Measurements from ENCODE around the gene RGL4. TPM values are rescaled to one million over a fixed set of nuclear protein-coding genes. Genes with fewer than 3 reads are reported as not detected.

The RGL4 gene
- total and polyA plus RNA-seq, 2 donors (not counting 1 experiment from before 2014, with no cell fraction given) = 0.81 to 2.7 TPM

DNA sequence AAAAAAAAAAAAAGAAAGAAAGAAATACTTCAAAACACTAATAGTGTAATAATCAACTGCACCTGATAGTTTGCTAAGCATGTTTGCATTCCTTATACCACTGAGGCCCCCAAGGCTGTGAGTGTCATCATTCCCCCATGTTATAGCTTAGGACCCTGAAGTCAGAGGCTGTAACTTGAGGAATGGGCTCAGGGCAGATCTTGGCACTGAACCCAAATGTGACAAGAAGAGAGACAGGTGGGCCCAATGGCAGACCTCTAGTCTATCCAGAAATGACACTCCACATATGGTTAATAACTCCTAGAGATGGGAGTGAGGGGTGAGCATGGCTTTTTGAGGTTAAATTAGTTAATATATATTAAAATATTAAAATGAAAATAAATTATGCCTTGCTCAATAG is 46.9 kb downstream of the RGL4 start:
- no peak for TF ChIP-seq EZH2 (IDR thresholded peaks at IDR 0.05; ENCODE audit: borderline replicate concordance, insufficient read depth, low read depth, low read length, poor library complexity, severe bottlenecking)
- TF ChIP-seq, protein P1, sequence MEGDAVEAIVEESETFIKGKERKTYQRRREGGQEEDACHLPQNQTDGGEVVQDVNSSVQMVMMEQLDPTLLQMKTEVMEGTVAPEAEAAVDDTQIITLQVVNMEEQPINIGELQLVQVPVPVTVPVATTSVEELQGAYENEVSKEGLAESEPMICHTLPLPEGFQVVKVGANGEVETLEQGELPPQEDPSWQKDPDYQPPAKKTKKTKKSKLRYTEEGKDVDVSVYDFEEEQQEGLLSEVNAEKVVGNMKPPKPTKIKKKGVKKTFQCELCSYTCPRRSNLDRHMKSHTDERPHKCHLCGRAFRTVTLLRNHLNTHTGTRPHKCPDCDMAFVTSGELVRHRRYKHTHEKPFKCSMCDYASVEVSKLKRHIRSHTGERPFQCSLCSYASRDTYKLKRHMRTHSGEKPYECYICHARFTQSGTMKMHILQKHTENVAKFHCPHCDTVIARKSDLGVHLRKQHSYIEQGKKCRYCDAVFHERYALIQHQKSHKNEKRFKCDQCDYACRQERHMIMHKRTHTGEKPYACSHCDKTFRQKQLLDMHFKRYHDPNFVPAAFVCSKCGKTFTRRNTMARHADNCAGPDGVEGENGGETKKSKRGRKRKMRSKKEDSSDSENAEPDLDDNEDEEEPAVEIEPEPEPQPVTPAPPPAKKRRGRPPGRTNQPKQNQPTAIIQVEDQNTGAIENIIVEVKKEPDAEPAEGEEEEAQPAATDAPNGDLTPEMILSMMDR (IDR thresholded peaks at IDR 0.05) = no peak
- Histone ChIP-seq H2AFZ (ENCODE audit: insufficient read depth, low read depth, low read length, poor library complexity, severe bottlenecking) (no peak overlapping the region), H3K36me3 (replicated peaks in 1 of 2; ENCODE audit: control extremely low read depth in 1 of 2, control insufficient read depth in 1 of 2, extremely low read depth in 1 of 2, insufficient read depth in 2 of 2, low read length in 1 of 2) (peaks cover 0 to 4% of the 10 kb centered on the region in 2 experiments), H3K4me3 (ENCODE audit: control extremely low read depth in 1 of 5, extremely low read depth in 1 of 5, insufficient read depth in 1 of 5, low read depth in 2 of 5, low read length in 4 of 5) (no peak overlapping the region), H3K9me3 (ENCODE audit: control extremely low read depth in 1 of 3, control insufficient read depth in 2 of 3, insufficient read depth in 1 of 3, low read length in 2 of 3) (no peaks in the 10 kb centered on the region), H3K27me3 (replicated peaks in 1 of 4; ENCODE audit: control extremely low read depth in 1 of 4, control insufficient read depth in 3 of 4, insufficient read depth in 4 of 4, low read length in 3 of 4) (no peaks in the 10 kb centered on the region), H3K4me2 (replicated peaks; ENCODE audit: low read depth, low read length, poor library complexity, severe bottlenecking) (no peak overlapping the region), H4K20me1 (ENCODE audit: control insufficient read depth, insufficient read depth, low read length, poor library complexity, severe bottlenecking) (no peaks in the 10 kb centered on the region), H3K9ac (ENCODE audit: low read length) (no peak overlapping the region), H3K27ac (ENCODE audit: low read length in 2 of 2) (no peak overlapping the region), H3K79me2 (ENCODE audit: control insufficient read depth, insufficient read depth, low read length) (no peaks in the 10 kb centered on the region), H3K4me1 (ENCODE audit: control insufficient read depth in 2 of 2, insufficient read depth in 2 of 2, low read length in 2 of 2) (no peaks in the 10 kb centered on the region)
- no peak for DNase-seq
- Mint-ChIP-seq H3K27me3 (no peaks in the 10 kb centered on the region), H3K4me1 (no peaks in the 10 kb centered on the region), H3K27ac (no peak overlapping the region), H3K4me3 (no peak overlapping the region), H3K9me3 (ENCODE audit: insufficient read depth) (no peaks in the 10 kb centered on the region)
- intact Hi-C loops (cut with micrococcal nuclease) = no loop called here
- no peak for ATAC-seq (ENCODE audit: low read depth)
- ChIA-PET POLR2A (interaction anchor here (0.6 to 0.7 kb wide), 2 partner anchors 25 to 69 kb away, joined by 3 to 9 read pairs; no protein-coding TSS in a partner anchor), CTCF (interaction anchor here (0.7 to 6.7 kb wide), 9 partner anchors 11 to 431 kb away, joined by 3 to 60 read pairs (median 4); partner anchors contain the start of genes MMP11 and VPREB3)

DNA sequence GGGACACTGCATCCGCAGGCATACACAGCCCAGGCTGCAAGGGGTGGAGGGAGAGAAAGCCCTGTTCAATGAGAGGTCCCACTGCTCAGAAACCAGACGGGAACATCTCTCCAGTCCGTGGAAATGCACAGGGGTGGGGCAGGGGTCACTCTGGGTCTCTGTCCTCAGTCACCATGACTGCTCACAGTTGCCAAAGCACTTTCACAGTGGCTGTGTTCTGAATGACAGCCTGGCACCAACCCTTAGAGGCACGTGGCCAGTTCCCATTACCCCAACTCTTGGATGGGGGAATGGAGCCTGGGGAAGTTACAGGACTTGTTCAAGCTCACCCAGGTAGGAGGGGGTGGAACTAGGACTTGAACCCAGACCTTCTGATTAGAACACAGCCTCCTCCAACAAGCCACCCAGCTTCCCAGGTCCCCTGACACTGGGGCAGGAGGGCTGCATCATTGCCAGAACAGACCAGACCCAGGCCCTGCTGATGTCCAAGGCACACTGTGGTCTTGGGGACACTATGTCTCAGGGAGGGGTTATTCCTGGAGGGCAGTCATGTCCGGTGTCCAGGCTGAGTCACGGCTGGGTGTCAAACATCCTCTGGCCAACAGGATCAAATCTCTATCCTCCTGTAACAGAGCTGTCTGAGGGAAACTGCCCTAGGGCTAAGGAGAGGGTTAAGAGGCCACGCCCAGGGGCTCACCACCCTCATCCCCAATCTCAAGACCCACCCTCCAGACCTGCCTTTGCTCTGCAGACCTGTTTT is 51.9 kb downstream of the RGL4 start:
- Histone ChIP-seq H3K4me2 (replicated peaks; ENCODE audit: low read depth, low read length, poor library complexity, severe bottlenecking) (no peak overlapping the region), H3K4me3 (ENCODE audit: control extremely low read depth in 1 of 5, extremely low read depth in 1 of 5, insufficient read depth in 1 of 5, low read depth in 2 of 5, low read length in 4 of 5) (no peak overlapping the region), H3K4me1 (ENCODE audit: control insufficient read depth in 2 of 2, insufficient read depth in 2 of 2, low read length in 2 of 2) (no peaks in the 10 kb centered on the region), H3K9me3 (ENCODE audit: control extremely low read depth in 1 of 3, control insufficient read depth in 2 of 3, insufficient read depth in 1 of 3, low read length in 2 of 3) (peaks cover 0 to 13% (median 0%) of the 10 kb centered on the region in 3 donors), H3K27ac (ENCODE audit: low read length in 2 of 2) (no peak overlapping the region), H2AFZ (ENCODE audit: insufficient read depth, low read depth, low read length, poor library complexity, severe bottlenecking) (no peak overlapping the region), H3K27me3 (replicated peaks in 1 of 4; ENCODE audit: control extremely low read depth in 1 of 4, control insufficient read depth in 3 of 4, insufficient read depth in 4 of 4, low read length in 3 of 4) (no peaks in the 10 kb centered on the region), H4K20me1 (ENCODE audit: control insufficient read depth, insufficient read depth, low read length, poor library complexity, severe bottlenecking) (no peaks in the 10 kb centered on the region), H3K79me2 (ENCODE audit: control insufficient read depth, insufficient read depth, low read length) (peaks cover 3% of the 10 kb centered on the region), H3K36me3 (replicated peaks in 1 of 2; ENCODE audit: control extremely low read depth in 1 of 2, control insufficient read depth in 1 of 2, extremely low read depth in 1 of 2, insufficient read depth in 2 of 2, low read length in 1 of 2) (peaks cover 5 to 30% of the 10 kb centered on the region in 2 experiments), H3K9ac (ENCODE audit: low read length) (no peak overlapping the region)
- H3K9me3 Mint-ChIP-seq (ENCODE audit: insufficient read depth) = no peaks in the 10 kb centered on the region
- H3K4me3 Mint-ChIP-seq = no peak overlapping the region
- ATAC-seq (ENCODE audit: low read depth) (no peak), DNase-seq (no peak)
- TF ChIP-seq EZH2 (IDR thresholded peaks at IDR 0.05; ENCODE audit: borderline replicate concordance, insufficient read depth, low read depth, low read length, poor library complexity, severe bottlenecking) = no peak
- TF ChIP-seq, protein P1 (IDR thresholded peaks at IDR 0.05) = no peak
- CTCF ChIA-PET = interaction anchor here (1.3 kb wide), 1 partner anchor 104 kb away, joined by 3 read pairs; no protein-coding TSS in a partner anchor
- 89% methylated on average over 2 of the region's 7 CpGs for WGBS (ENCODE audit: insufficient coverage)
- H3K27me3 Mint-ChIP-seq = no peaks in the 10 kb centered on the region
- H3K4me1 Mint-ChIP-seq = peaks cover 2% of the 10 kb centered on the region
- POLR2A ChIA-PET = no interaction called here
- intact Hi-C loops (cut with micrococcal nuclease) = no loop called here
- H3K27ac Mint-ChIP-seq = no peak overlapping the region

All from B cell (primary cell).